CD14-positive monocyte (primary cell): ENCODE measurements around the gene HSD17B8. TPM values are rescaled to one million over a fixed set of nuclear protein-coding genes. Genes with fewer than 3 reads are reported as not detected.

Source experiments
- DNase-seq, 3 donors: peaks; one replicate each; pipeline ENCODE4 v3.0.0-alpha.2; 2011 to 2022
- H2AFZ ChIP-seq: 2 replicates; pipeline ENCODE4 v1.6.0; 2012; ENCODE audit warnings: mild to moderate bottlenecking, low read depth, low read length, inconsistent platforms; ENCODE audit not compliant: insufficient read depth, poor library complexity, severe bottlenecking
- H3K27ac ChIP-seq, 2 donors: 1 replicate in 1 of 2; 2 replicates in 1 of 2; pipeline ENCODE4 v1.5.1; 2012 to 2013; ENCODE audit warnings: low read length in 2 of 2, control low read depth in 1 of 2, inconsistent platforms in 1 of 2, low read depth in 1 of 2, mild to moderate bottlenecking in 1 of 2
- H3K27me3 ChIP-seq, 2 donors: one replicate each; pipeline versions ENCODE4 v1.6.0 to v1.6.1; 2011 to 2013; ENCODE audit warnings: low read length in 2 of 2; ENCODE audit not compliant: control insufficient read depth in 2 of 2, insufficient read depth in 2 of 2
- H3K36me3 ChIP-seq, 2 donors: replicated peaks in 1 of 2; 1 replicate in 1 of 2; 2 replicates in 1 of 2; pipeline versions ENCODE4 v1.5.1 to v1.6.1; 2012 to 2013; ENCODE audit warnings: low read length in 2 of 2, control low read depth in 1 of 2, inconsistent platforms in 1 of 2, mild to moderate bottlenecking in 1 of 2; ENCODE audit not compliant: insufficient read depth in 2 of 2, control insufficient read depth in 1 of 2
- H3K4me1 ChIP-seq, 2 donors: 1 replicate in 1 of 2; 2 replicates in 1 of 2; pipeline versions ENCODE4 v1.5.1 to v1.6.1; 2012 to 2013; ENCODE audit warnings: low read length in 2 of 2, control low read depth in 1 of 2, inconsistent platforms in 1 of 2, mild to moderate bottlenecking in 1 of 2, moderate library complexity in 1 of 2; ENCODE audit not compliant: insufficient read depth in 2 of 2, control insufficient read depth in 1 of 2
- H3K4me2 ChIP-seq: replicated peaks from 2 replicates; pipeline ENCODE3; 2012; ENCODE audit warnings: low read length, moderate library complexity, mild to moderate bottlenecking; ENCODE audit not compliant: poor library complexity, severe bottlenecking; ENCODE audit errors: extremely low read depth
- H3K4me3 ChIP-seq, 3 experiments: fragments of 200-600 bp in 1 of 3; sonication (generic) in 1 of 3; replicated peaks in 1 of 3; 1 replicate in 2 of 3; 2 replicates in 1 of 3; pipeline ENCODE4 v1.5.1; 2011 to 2013; ENCODE audit warnings: low read length in 3 of 3, mild to moderate bottlenecking in 3 of 3, control low read depth in 2 of 3, low read depth in 2 of 3, inconsistent platforms in 1 of 3, moderate library complexity in 1 of 3
- H3K79me2 ChIP-seq: 2 replicates; pipeline ENCODE4 v1.6.0; 2012; ENCODE audit warnings: mild to moderate bottlenecking, control low read depth, inconsistent platforms, low read length, moderate library complexity; ENCODE audit not compliant: insufficient read depth
- H3K9ac ChIP-seq: 2 replicates; pipeline ENCODE4 v1.6.0; 2017; ENCODE audit warnings: low read length, mild to moderate bottlenecking; ENCODE audit not compliant: insufficient read depth, poor library complexity, severe bottlenecking
- H3K9me3 ChIP-seq, 2 donors: replicated peaks in 1 of 2; 1 replicate in 1 of 2; 2 replicates in 1 of 2; pipeline versions ENCODE4 v1.5.1 to v1.6.1; 2012 to 2013; ENCODE audit warnings: low read length in 2 of 2, control low read depth in 1 of 2; ENCODE audit not compliant: control insufficient read depth in 1 of 2, insufficient read depth in 1 of 2
- H4K20me1 ChIP-seq: 2 replicates; pipeline ENCODE4 v1.6.0; 2012; ENCODE audit warnings: mild to moderate bottlenecking, low read length, control low read depth, moderate library complexity; ENCODE audit not compliant: insufficient read depth
- H3K27ac Mint-ChIP-seq, 7 donors: one replicate each; pipeline ENCODE4 v1.8.0; 2020; ENCODE audit warnings: mild to moderate bottlenecking in 7 of 7, mixed read lengths in 7 of 7, moderate library complexity in 6 of 7, inconsistent platforms in 2 of 7
- H3K27me3 Mint-ChIP-seq, 3 donors: one replicate each; pipeline ENCODE4 v1.8.0; 2021 to 2022; ENCODE audit warnings: low read depth in 3 of 3, mild to moderate bottlenecking in 3 of 3, mixed read lengths in 3 of 3, moderate library complexity in 3 of 3, inconsistent platforms in 1 of 3
- H3K36me3 Mint-ChIP-seq, 2 donors: one replicate each; pipeline ENCODE4 v1.8.0; 2020; ENCODE audit warnings: mixed read lengths in 2 of 2, inconsistent platforms in 1 of 2, mild to moderate bottlenecking in 1 of 2
- H3K4me1 Mint-ChIP-seq: one replicate; pipeline ENCODE4 v1.8.0; 2020; ENCODE audit warnings: mild to moderate bottlenecking, mixed read lengths
- H3K4me3 Mint-ChIP-seq, 2 donors: one replicate each; pipeline ENCODE4 v1.8.0; 2020; ENCODE audit warnings: mild to moderate bottlenecking in 2 of 2, mixed read lengths in 2 of 2, moderate library complexity in 1 of 2
- H3K9me3 Mint-ChIP-seq, 7 donors: one replicate each; pipeline ENCODE4 v1.8.0; 2020 to 2022; ENCODE audit warnings: mixed read lengths in 7 of 7, mild to moderate bottlenecking in 6 of 7, moderate library complexity in 6 of 7, inconsistent platforms in 2 of 7
- CTCF ChIP-seq: fragments of 200-600 bp; IDR thresholded peaks from one replicate; pipeline ENCODE4 v1.8.0; 2022; ENCODE audit warnings: antibody characterized with exemption, mild to moderate bottlenecking
- WGBS: methylation state at CpG from one replicate; pipeline ENCODE4 v1.1.5; 2013; ENCODE audit warnings: missing lambda C conversion rate; ENCODE audit not compliant: insufficient coverage; 5-methylcytosine and 5-hydroxymethylcytosine counted together
- intact Hi-C, 2 donors: fragments of 100-400 bp; cut with micrococcal nuclease; formaldehyde crosslinking; loops; one replicate each; pipeline versions ENCODE4 v1.15.0 to v1.15.1; 2023
- polyA plus RNA-seq, 3 donors: library from polyadenylated mRNA; depleted of rRNA in 1 of 3; unstranded in 2 of 3; stranded (reverse) in 1 of 3; fragments of 300-500 nt in 2 of 3; fragments of >200 nt in 1 of 3; fragmentation: Illumina TruSeq in 2 of 3; gene quantifications; 1 replicate in 2 of 3; 2 replicates in 1 of 3; pipeline ENCODE4 v1.2.3, GENCODE V29; 2012 to 2021

The HSD17B8 gene
- polyA plus RNA-seq, 3 donors, result 3.8 to 10.6 (median 4.7) TPM

- DNase-seq, result no peak
- Histone ChIP-seq H3K79me2 (no peaks in the 10 kb centered on the region), H3K4me3 (no peak overlapping the region), H4K20me1 (no peaks in the 10 kb centered on the region), H3K4me1 (no peaks in the 10 kb centered on the region), H3K36me3 (no peaks in the 10 kb centered on the region), H3K4me2 (no peak overlapping the region), H2AFZ (no peak overlapping the region), H3K27me3 (no peaks in the 10 kb centered on the region), H3K9ac (no peak overlapping the region), H3K27ac (no peak overlapping the region), H3K9me3 (peaks cover 0 to 3% of the 10 kb centered on the region in 2 donors)
- Mint-ChIP-seq H3K4me1 (no peaks in the 10 kb centered on the region), H3K4me3 (no peak overlapping the region), H3K36me3 (peaks cover 2 to 3% of the 10 kb centered on the region in 2 donors), H3K9me3 (peaks cover 3 to 9% (median 5%) of the 10 kb centered on the region in 7 donors), H3K27me3 (peaks cover 12 to 15% (median 13%) of the 10 kb centered on the region in 3 donors), H3K27ac (peak overlapping the region in 1 of 7 donors; percentile 3)
- WGBS, result 92% methylated on average over 10 of the region's 19 CpGs
- intact Hi-C loops, result no loop called here
- TF ChIP-seq CTCF, result no peak
These were observed 26.7 kb upstream of the HSD17B8 start for GRCh38 chr6:33177552-33178446.

GRCh38 chr6:33178755-33179475, 25.5 kb upstream of the HSD17B8 start:
- no peak for DNase-seq
- no peak for TF ChIP-seq CTCF
- peaks cover 11 to 19% (median 16%) of the 10 kb centered on the region in 7 donors for H3K9me3 Mint-ChIP-seq
- peaks cover 12 to 13% of the 10 kb centered on the region in 2 donors for H3K36me3 Mint-ChIP-seq
- H3K4me1 Mint-ChIP-seq, result peaks cover 8% of the 10 kb centered on the region
- H4K20me1 ChIP-seq, result no peaks in the 10 kb centered on the region
- H3K4me3 ChIP-seq, result no peak overlapping the region
- H3K4me2 ChIP-seq, result no peak overlapping the region
- H3K9me3 ChIP-seq, result peaks cover 3 to 7% of the 10 kb centered on the region in 2 donors
- no peak overlapping the region for H2AFZ ChIP-seq
- peaks cover 7 to 13% (median 11%) of the 10 kb centered on the region in 3 donors for H3K27me3 Mint-ChIP-seq
- no peak overlapping the region for H3K27ac Mint-ChIP-seq
- peaks cover 0 to 6% of the 10 kb centered on the region in 2 donors for H3K4me1 ChIP-seq
- WGBS, result 85% methylated on average over 5 of the region's 10 CpGs
- intact Hi-C loops, result no loop called here
- no peaks in the 10 kb centered on the region for H3K36me3 ChIP-seq
- no peaks in the 10 kb centered on the region for H3K79me2 ChIP-seq
- no peaks in the 10 kb centered on the region for H3K27me3 ChIP-seq
- no peak overlapping the region for H3K4me3 Mint-ChIP-seq
- no peak overlapping the region for H3K9ac ChIP-seq
- no peak overlapping the region for H3K27ac ChIP-seq
